ENCODE measurements around the gene ABCB11.

ABCB11 gene

GRCh38 chr2:169042856-169043255 is 11.7 kb upstream of the ABCB11 start:
- no peak for DNase-seq

- no peak for DNase-seq
These were observed 10.5 kb upstream of the ABCB11 start for GRCh38 chr2:169041594-169041993.

GRCh38 chr2:169039702-169040101 is 8.6 kb upstream of the ABCB11 start:
- DNase-seq: no peak

- DNase-seq: no peak
These were observed 7.2 kb upstream of the ABCB11 start for GRCh38 chr2:169038338-169038757.

- DNase-seq: no peak
These were observed 5.8 kb upstream of the ABCB11 start for GRCh38 chr2:169036736-169037440.

GRCh38 chr2:169035887-169036286 is 4.8 kb upstream of the ABCB11 start:
- no peak for DNase-seq

GRCh38 chr2:169034984-169035544 is 3.9 kb upstream of the ABCB11 start:
- DNase-seq: no peak

GRCh38 chr2:169034256-169034655 is 3.1 kb upstream of the ABCB11 start:
- DNase-seq: no peak

- no peak for DNase-seq
These were observed 1.8 kb downstream of the ABCB11 start for GRCh38 chr2:169029341-169029740.

GRCh38 chr2:169027234-169027633 is 3.9 kb downstream of the ABCB11 start:
- DNase-seq: no peak

GRCh38 chr2:169026056-169026455 is 5.1 kb downstream of the ABCB11 start:
- no peak for DNase-seq

- no peak for DNase-seq
These were observed 8.0 kb downstream of the ABCB11 start for GRCh38 chr2:169023161-169023560.

GRCh38 chr2:169018390-169018789 is 12.7 kb downstream of the ABCB11 start:
- DNase-seq: no peak

GRCh38 chr2:169015943-169016342 is 15.2 kb downstream of the ABCB11 start:
- DNase-seq: no peak

- no peak for DNase-seq
These were observed 16.3 kb downstream of the ABCB11 start for GRCh38 chr2:169014780-169015179.

GRCh38 chr2:169013628-169014026 is 17.5 kb downstream of the ABCB11 start:
- no peak for DNase-seq

GRCh38 chr2:169012812-169013627 is 18.1 kb downstream of the ABCB11 start:
- no peak for DNase-seq

GRCh38 chr2:169012191-169012792 is 18.8 kb downstream of the ABCB11 start:
- peak; percentile 4 for DNase-seq

- no peak for DNase-seq
These were observed 19.4 kb downstream of the ABCB11 start for GRCh38 chr2:169011698-169012097.

- no peak for DNase-seq
These were observed 20.3 kb downstream of the ABCB11 start for GRCh38 chr2:169010633-169011460.

GRCh38 chr2:169009865-169010579 is 21.1 kb downstream of the ABCB11 start:
- DNase-seq: no peak

- no peak for DNase-seq
These were observed 23.2 kb downstream of the ABCB11 start for GRCh38 chr2:169007941-169008340.

Data from fibroblast of skin of abdomen (primary cell).